A549 (cell line): ENCODE measurements around the gene HGS.

Source experiments
- EP300 ChIP-seq, 2 experiments: fragments of >200 bp; sonication (Bioruptor Twin); formaldehyde crosslinking; IDR thresholded peaks; 2 replicates in 1 of 2; 3 replicates in 1 of 2; pipeline ENCODE4 v1.6.1; 2016 to 2017
- JUN ChIP-seq, 2 experiments: fragments of >200 bp; sonication (Bioruptor Twin); formaldehyde crosslinking; IDR thresholded peaks; 2 replicates in 1 of 2; 3 replicates in 1 of 2; pipeline ENCODE4 v1.6.1; 2016 to 2017
- KDM1A ChIP-seq: fragments of 200-600 bp; sonication (generic); IDR thresholded peaks from 2 replicates; pipeline ENCODE4 v1.6.1; 2016; ENCODE audit warnings: low read depth, mild to moderate bottlenecking
- MAFK ChIP-seq: fragments of 450-650 bp; IDR thresholded peaks from 2 replicates; pipeline ENCODE4 v1.6.1; 2014; ENCODE audit not compliant: partially characterized antibody
- NFE2L2 ChIP-seq: fragments of 150-350 bp; conservative IDR thresholded peaks from 2 replicates; pipeline ENCODE4 v1.6.1; 2014; ENCODE audit warnings: low read length
- POLR2A ChIP-seq: IDR thresholded peaks from 2 replicates; pipeline ENCODE4 v1.6.1; 2012; ENCODE audit warnings: mild to moderate bottlenecking, low read length
- SMC3 ChIP-seq: fragments of >200 bp; sonication (Bioruptor Twin); formaldehyde crosslinking; IDR thresholded peaks from 3 replicates; pipeline ENCODE4 v1.6.1; 2018; ENCODE audit warnings: inconsistent platforms
- TF ChIP-seq, protein P1 (sequence below): fragments of >200 bp; sonication (Bioruptor Twin); formaldehyde crosslinking; IDR thresholded peaks from 3 replicates; pipeline ENCODE4 v1.5.1; 2016
- TF ChIP-seq, protein P2 (sequence below): fragments of 450-650 bp; IDR thresholded peaks from 2 replicates; pipeline ENCODE4 v1.6.1; 2014; ENCODE audit warnings: antibody characterized with exemption
- TF ChIP-seq, protein P3 (sequence below): IDR thresholded peaks from 2 replicates; pipeline ENCODE4 v1.6.1; 2012; ENCODE audit warnings: low read depth, borderline replicate concordance
- TF ChIP-seq, protein P4 (sequence below): fragments of 200-600 bp; sonication (generic); IDR thresholded peaks from 2 replicates; pipeline ENCODE4 v1.6.1; 2016; ENCODE audit warnings: antibody characterized with exemption, mild to moderate bottlenecking, moderate library complexity

DNA sequence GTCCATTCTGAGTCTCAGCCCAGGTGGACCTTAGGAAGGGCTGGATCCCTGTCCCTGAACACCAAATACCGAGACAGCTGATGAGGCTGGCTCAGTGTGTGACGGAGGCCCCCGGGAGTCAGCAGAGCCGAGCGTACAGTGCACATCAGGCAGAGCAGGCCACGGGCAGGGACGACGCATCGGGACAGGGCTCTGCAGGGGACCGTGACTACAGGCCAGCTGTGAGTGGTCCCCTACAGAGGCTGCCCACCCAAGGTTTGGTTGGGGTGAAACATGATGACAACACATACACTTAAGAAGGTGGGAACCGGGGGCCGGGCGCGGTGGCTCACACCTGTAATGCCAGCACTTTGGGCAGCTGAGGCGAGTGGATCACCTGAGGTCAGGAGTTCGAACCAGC lies 10.9 kb upstream of the HGS start:
- TF ChIP-seq, protein P1, sequence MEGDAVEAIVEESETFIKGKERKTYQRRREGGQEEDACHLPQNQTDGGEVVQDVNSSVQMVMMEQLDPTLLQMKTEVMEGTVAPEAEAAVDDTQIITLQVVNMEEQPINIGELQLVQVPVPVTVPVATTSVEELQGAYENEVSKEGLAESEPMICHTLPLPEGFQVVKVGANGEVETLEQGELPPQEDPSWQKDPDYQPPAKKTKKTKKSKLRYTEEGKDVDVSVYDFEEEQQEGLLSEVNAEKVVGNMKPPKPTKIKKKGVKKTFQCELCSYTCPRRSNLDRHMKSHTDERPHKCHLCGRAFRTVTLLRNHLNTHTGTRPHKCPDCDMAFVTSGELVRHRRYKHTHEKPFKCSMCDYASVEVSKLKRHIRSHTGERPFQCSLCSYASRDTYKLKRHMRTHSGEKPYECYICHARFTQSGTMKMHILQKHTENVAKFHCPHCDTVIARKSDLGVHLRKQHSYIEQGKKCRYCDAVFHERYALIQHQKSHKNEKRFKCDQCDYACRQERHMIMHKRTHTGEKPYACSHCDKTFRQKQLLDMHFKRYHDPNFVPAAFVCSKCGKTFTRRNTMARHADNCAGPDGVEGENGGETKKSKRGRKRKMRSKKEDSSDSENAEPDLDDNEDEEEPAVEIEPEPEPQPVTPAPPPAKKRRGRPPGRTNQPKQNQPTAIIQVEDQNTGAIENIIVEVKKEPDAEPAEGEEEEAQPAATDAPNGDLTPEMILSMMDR: no peak
- TF ChIP-seq, protein P2, sequence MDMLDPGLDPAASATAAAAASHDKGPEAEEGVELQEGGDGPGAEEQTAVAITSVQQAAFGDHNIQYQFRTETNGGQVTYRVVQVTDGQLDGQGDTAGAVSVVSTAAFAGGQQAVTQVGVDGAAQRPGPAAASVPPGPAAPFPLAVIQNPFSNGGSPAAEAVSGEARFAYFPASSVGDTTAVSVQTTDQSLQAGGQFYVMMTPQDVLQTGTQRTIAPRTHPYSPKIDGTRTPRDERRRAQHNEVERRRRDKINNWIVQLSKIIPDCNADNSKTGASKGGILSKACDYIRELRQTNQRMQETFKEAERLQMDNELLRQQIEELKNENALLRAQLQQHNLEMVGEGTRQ: no peak
- TF ChIP-seq, protein P3, sequence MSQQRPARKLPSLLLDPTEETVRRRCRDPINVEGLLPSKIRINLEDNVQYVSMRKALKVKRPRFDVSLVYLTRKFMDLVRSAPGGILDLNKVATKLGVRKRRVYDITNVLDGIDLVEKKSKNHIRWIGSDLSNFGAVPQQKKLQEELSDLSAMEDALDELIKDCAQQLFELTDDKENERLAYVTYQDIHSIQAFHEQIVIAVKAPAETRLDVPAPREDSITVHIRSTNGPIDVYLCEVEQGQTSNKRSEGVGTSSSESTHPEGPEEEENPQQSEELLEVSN: no peak
- TF ChIP-seq SMC3 (no peak), POLR2A (no peak), EP300 (IDR thresholded peaks at IDR 0.05) (no peak), NFE2L2 (no peak), MAFK (no peak), JUN (IDR thresholded peaks at IDR 0.05) (no peak), KDM1A (no peak)
- TF ChIP-seq, protein P4, sequence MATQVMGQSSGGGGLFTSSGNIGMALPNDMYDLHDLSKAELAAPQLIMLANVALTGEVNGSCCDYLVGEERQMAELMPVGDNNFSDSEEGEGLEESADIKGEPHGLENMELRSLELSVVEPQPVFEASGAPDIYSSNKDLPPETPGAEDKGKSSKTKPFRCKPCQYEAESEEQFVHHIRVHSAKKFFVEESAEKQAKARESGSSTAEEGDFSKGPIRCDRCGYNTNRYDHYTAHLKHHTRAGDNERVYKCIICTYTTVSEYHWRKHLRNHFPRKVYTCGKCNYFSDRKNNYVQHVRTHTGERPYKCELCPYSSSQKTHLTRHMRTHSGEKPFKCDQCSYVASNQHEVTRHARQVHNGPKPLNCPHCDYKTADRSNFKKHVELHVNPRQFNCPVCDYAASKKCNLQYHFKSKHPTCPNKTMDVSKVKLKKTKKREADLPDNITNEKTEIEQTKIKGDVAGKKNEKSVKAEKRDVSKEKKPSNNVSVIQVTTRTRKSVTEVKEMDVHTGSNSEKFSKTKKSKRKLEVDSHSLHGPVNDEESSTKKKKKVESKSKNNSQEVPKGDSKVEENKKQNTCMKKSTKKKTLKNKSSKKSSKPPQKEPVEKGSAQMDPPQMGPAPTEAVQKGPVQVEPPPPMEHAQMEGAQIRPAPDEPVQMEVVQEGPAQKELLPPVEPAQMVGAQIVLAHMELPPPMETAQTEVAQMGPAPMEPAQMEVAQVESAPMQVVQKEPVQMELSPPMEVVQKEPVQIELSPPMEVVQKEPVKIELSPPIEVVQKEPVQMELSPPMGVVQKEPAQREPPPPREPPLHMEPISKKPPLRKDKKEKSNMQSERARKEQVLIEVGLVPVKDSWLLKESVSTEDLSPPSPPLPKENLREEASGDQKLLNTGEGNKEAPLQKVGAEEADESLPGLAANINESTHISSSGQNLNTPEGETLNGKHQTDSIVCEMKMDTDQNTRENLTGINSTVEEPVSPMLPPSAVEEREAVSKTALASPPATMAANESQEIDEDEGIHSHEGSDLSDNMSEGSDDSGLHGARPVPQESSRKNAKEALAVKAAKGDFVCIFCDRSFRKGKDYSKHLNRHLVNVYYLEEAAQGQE: no peak
